Measurements from ENCODE around the gene MFRP. TPM values are rescaled to one million over a fixed set of nuclear protein-coding genes. Genes with fewer than 3 reads are reported as not detected.
"Not testable (repeated sequence)": the region's sequence is repeated elsewhere in the genome, so short reads cannot be mapped to it uniquely, and the experiment has no call there.

Gene MFRP
- total RNA-seq: not detected

GRCh38 chr11:119346605-119347004 lies at the start of gene MFRP:
Gene MFRP (minus strand): TSS chr11:119346705. CDS start chr11:119346513, 192 bp downstream.
- Mint-ChIP-seq H3K9me3 (no peaks in the 10 kb centered on the region), H3K36me3 (ENCODE audit: low read depth) (no peaks in the 10 kb centered on the region), H3K4me1 (ENCODE audit: low read depth) (peaks cover 6% of the 10 kb centered on the region), H3K27me3 (peaks cover 17% of the 10 kb centered on the region), H3K4me3 (no peak within 1 kb of the TSS), H3K27ac (no peak within 1 kb of the TSS)
- TF ChIP-seq CTCF (IDR thresholded peaks at IDR 0.05): no peak
- DNase-seq (no peak), ATAC-seq (no peak)
- ChIA-PET CTCF (interaction anchor here (1.1 to 4.9 kb wide), 3 partner anchors 8 to 128 kb away, joined by 3 to 37 read pairs (median 19); no protein-coding TSS in a partner anchor), POLR2A (no interaction called here)
- intact Hi-C loops (cut with micrococcal nuclease): no loop called here

GRCh38 chr11:119391275-119391674 lies 44.8 kb upstream of the MFRP start:
- ChIA-PET POLR2A (no interaction called here), CTCF (interaction anchor here (1.3 kb wide), 1 partner anchor 35 kb away, joined by 7 read pairs; no protein-coding TSS in a partner anchor)
- no peaks in the 10 kb centered on the region for H3K4me1 Mint-ChIP-seq (ENCODE audit: low read depth)
- intact Hi-C loops (cut with micrococcal nuclease): no loop called here
- TF ChIP-seq CTCF (IDR thresholded peaks at IDR 0.05): no peak
- no peaks in the 10 kb centered on the region for H3K36me3 Mint-ChIP-seq (ENCODE audit: low read depth)
- no peak overlapping the region for H3K4me3 Mint-ChIP-seq
- H3K27me3 Mint-ChIP-seq: peaks cover 13% of the 10 kb centered on the region
- DNase-seq (no peak), ATAC-seq (no peak)
- no peak overlapping the region for H3K27ac Mint-ChIP-seq
- no peaks in the 10 kb centered on the region for H3K9me3 Mint-ChIP-seq

GRCh38 chr11:119389611-119390254 lies 43.2 kb upstream of the MFRP start:
- no peaks in the 10 kb centered on the region for H3K36me3 Mint-ChIP-seq (ENCODE audit: low read depth)
- H3K27me3 Mint-ChIP-seq: peaks cover 8% of the 10 kb centered on the region
- H3K4me1 Mint-ChIP-seq (ENCODE audit: low read depth): no peaks in the 10 kb centered on the region
- no peak overlapping the region for H3K4me3 Mint-ChIP-seq
- H3K9me3 Mint-ChIP-seq: no peaks in the 10 kb centered on the region
- ChIA-PET POLR2A (no interaction called here), CTCF (interaction anchor here (1.0 to 1.6 kb wide), 3 partner anchors 9 to 54 kb away, joined by 3 to 5 read pairs (median 5); no protein-coding TSS in a partner anchor)
- no peak overlapping the region for H3K27ac Mint-ChIP-seq
- ATAC-seq: peak; percentile 51
- TF ChIP-seq CTCF (IDR thresholded peaks at IDR 0.05): peak; percentile 50
- intact Hi-C loops (cut with micrococcal nuclease): no loop called here
- DNase-seq: peak; percentile 42

- no peak for ATAC-seq
- TF ChIP-seq CTCF (IDR thresholded peaks at IDR 0.05): no peak
- ChIA-PET POLR2A (no interaction called here), CTCF (interaction anchor here (2.6 kb wide), 1 partner anchor 87 kb away, joined by 11 read pairs; no protein-coding TSS in a partner anchor)
- H3K36me3 Mint-ChIP-seq (ENCODE audit: low read depth): no peaks in the 10 kb centered on the region
- no peaks in the 10 kb centered on the region for H3K4me1 Mint-ChIP-seq (ENCODE audit: low read depth)
- no peak overlapping the region for H3K27ac Mint-ChIP-seq
- H3K4me3 Mint-ChIP-seq: no peak overlapping the region
- H3K27me3 Mint-ChIP-seq: peaks cover 2% of the 10 kb centered on the region
- no peak for DNase-seq
- intact Hi-C loops (cut with micrococcal nuclease): no loop called here
- H3K9me3 Mint-ChIP-seq: no peaks in the 10 kb centered on the region
Measured at GRCh38 chr11:119388103-119388502, 41.6 kb upstream of the MFRP start.

GRCh38 chr11:119384332-119384731 lies 37.8 kb upstream of the MFRP start:
- no peaks in the 10 kb centered on the region for H3K36me3 Mint-ChIP-seq (ENCODE audit: low read depth)
- intact Hi-C loops (cut with micrococcal nuclease): no loop called here
- H3K27ac Mint-ChIP-seq: no peak overlapping the region
- DNase-seq (no peak), ATAC-seq (no peak)
- no peak for TF ChIP-seq CTCF (IDR thresholded peaks at IDR 0.05)
- H3K9me3 Mint-ChIP-seq: no peaks in the 10 kb centered on the region
- H3K4me1 Mint-ChIP-seq (ENCODE audit: low read depth): peaks cover 7% of the 10 kb centered on the region
- POLR2A ChIA-PET: no interaction called here
- H3K27me3 Mint-ChIP-seq: no peaks in the 10 kb centered on the region
- no peak overlapping the region for H3K4me3 Mint-ChIP-seq
- CTCF ChIA-PET: interaction anchor here (0.9 to 15.0 kb wide), 5 partner anchors 25 to 91 kb away, joined by 3 to 241 read pairs (median 4); no protein-coding TSS in a partner anchor

GRCh38 chr11:119382513-119382912 lies 36.0 kb upstream of the MFRP start:
- H3K36me3 Mint-ChIP-seq (ENCODE audit: low read depth); H3K4me3 Mint-ChIP-seq; H3K9me3 Mint-ChIP-seq; POLR2A ChIA-PET; intact Hi-C loops (cut with micrococcal nuclease); H3K27ac Mint-ChIP-seq; H3K27me3 Mint-ChIP-seq; ATAC-seq; H3K4me1 Mint-ChIP-seq (ENCODE audit: low read depth); DNase-seq: not testable (repeated sequence)
- CTCF ChIA-PET: interaction anchor here (0.6 to 15.0 kb wide), 14 partner anchors 9 to 93 kb away, joined by 3 to 241 read pairs (median 5); no protein-coding TSS in a partner anchor

Measured in activated CD8-positive, alpha-beta T cell treated with anti-CD3 and anti-CD28 coated beads for 36 hours (primary cell).